GM12878 (cell line): ENCODE measurements around the gene BMPR1B. TPM values are rescaled to one million over a fixed set of nuclear protein-coding genes. Genes with fewer than 3 reads are reported as not detected.

Experiments
- ATAC-seq: fragments of 200-7000 bp; cut with Tn5 transposase; 3 replicates; pipeline ENCODE4 v1.9.1; 2020; ENCODE audit warnings: mild to moderate bottlenecking, moderate library complexity
- BruUV-seq: library from RNA; stranded (reverse); fragments of 400-500 nt; replicated peaks from 2 replicates; lab custom pipeline; 2021; lab: Mats Ljungman, UMichigan
- CTCF ChIA-PET: fragments of 300-600 bp; sonication (Branson Sonifier 250); formaldehyde crosslinking; extraction: SDS; loops from one replicate; lab custom pipeline; 2021; ENCODE audit warnings: inconsistent platforms; lab: Yijun Ruan, JAX
- POLR2A ChIA-PET: fragments of 350-600 bp; formaldehyde crosslinking; extraction: SDS; loops from one replicate; lab custom pipeline; 2021; ENCODE audit warnings: inconsistent platforms; lab: Charles Lee
- RAD21 ChIA-PET: fragments of 300-600 bp; sonication (Branson Sonifier 250); formaldehyde crosslinking; loops from one replicate; lab custom pipeline; 2023; ENCODE audit warnings: antibody characterized with exemption; ENCODE audit not compliant: unreplicated experiment; lab: Charles Lee
- SMC1A ChIA-PET: fragments of 300-600 bp; sonication (Branson Sonifier 250); formaldehyde crosslinking; loops from one replicate; lab custom pipeline; 2023; ENCODE audit not compliant: unreplicated experiment, uncharacterized antibody; lab: Charles Lee
- DNase-seq: peaks from one replicate; pipeline ENCODE4 v3.0.0-alpha.2; 2011; ENCODE audit warnings: low read depth, low spot score
- FAIRE-seq: peaks from 3 replicates; lab custom pipeline; 2011; peaks lifted over from hg19 to GRCh38; lab: Jason Lieb, UNC
- H2AFZ ChIP-seq: 2 replicates; pipeline ENCODE4 v1.6.0; 2011; ENCODE audit warnings: low read depth, low read length, control low read depth; ENCODE audit not compliant: control insufficient read depth
- H3K27ac ChIP-seq: 2 replicates; pipeline ENCODE4 v1.5.1; 2011; ENCODE audit warnings: control low read depth; ENCODE audit not compliant: control insufficient read depth, insufficient read depth
- H3K27me3 ChIP-seq, 2 experiments: replicated peaks in 1 of 2; 2 replicates each; pipeline versions ENCODE4 v1.6.0 to v1.6.1; 2011; ENCODE audit warnings: low read length in 1 of 2; ENCODE audit not compliant: control insufficient read depth in 2 of 2, insufficient read depth in 2 of 2
- H3K36me3 ChIP-seq, 2 experiments: 2 replicates each; pipeline ENCODE4 v1.5.1; 2011; ENCODE audit warnings: low read length in 1 of 2; ENCODE audit not compliant: control insufficient read depth in 2 of 2, insufficient read depth in 2 of 2
- H3K4me1 ChIP-seq: 2 replicates; pipeline ENCODE4 v1.6.1; 2011; ENCODE audit warnings: mild to moderate bottlenecking, low read length, moderate library complexity, mixed read lengths; ENCODE audit not compliant: control insufficient read depth, insufficient read depth
- H3K4me2 ChIP-seq: 2 replicates; pipeline ENCODE4 v1.6.0; 2011; ENCODE audit warnings: control low read depth; ENCODE audit not compliant: control insufficient read depth, insufficient read depth
- H3K4me3 ChIP-seq: fragments of 200-600 bp; sonication (generic); 2 replicates; pipeline ENCODE4 v1.5.1; 2016
- H3K79me2 ChIP-seq: 2 replicates; pipeline ENCODE4 v1.6.0; 2011; ENCODE audit warnings: low read length; ENCODE audit not compliant: control insufficient read depth, insufficient read depth
- H3K9ac ChIP-seq: 2 replicates; pipeline ENCODE4 v1.8.0; 2011; ENCODE audit warnings: low read length, control low read depth, mixed read lengths; ENCODE audit not compliant: control insufficient read depth, insufficient read depth
- H3K9me3 ChIP-seq: replicated peaks from 3 replicates; pipeline ENCODE4 v1.5.1; 2011; ENCODE audit warnings: mild to moderate bottlenecking, low read length; ENCODE audit not compliant: control insufficient read depth, insufficient read depth
- H4K20me1 ChIP-seq: 2 replicates; pipeline ENCODE4 v1.6.0; 2011; ENCODE audit not compliant: control insufficient read depth, insufficient read depth
- EED ChIP-seq: sonication (generic); IDR thresholded peaks from 2 replicates; pipeline ENCODE4 v1.6.1; 2016; ENCODE audit warnings: antibody characterized with exemption, low read depth
- ESRRA ChIP-seq: IDR thresholded peaks from 2 replicates; pipeline ENCODE4 v1.6.1; 2012; ENCODE audit warnings: mild to moderate bottlenecking, low read length, improper control_type of control experiment
- IRF3 ChIP-seq: fragments of 450-650 bp; IDR thresholded peaks from 2 replicates; pipeline ENCODE4 v1.6.1; 2014; ENCODE audit warnings: mild to moderate bottlenecking
- SMAD1 ChIP-seq: fragments of 450-650 bp; IDR thresholded peaks from 2 replicates; pipeline ENCODE4 v1.6.1; 2018; ENCODE audit warnings: mild to moderate bottlenecking, low read depth; ENCODE audit not compliant: partially characterized antibody
- SMAD5 ChIP-seq: IDR thresholded peaks from 2 replicates; pipeline ENCODE4 v1.6.1; 2016; ENCODE audit warnings: antibody characterized with exemption, low read depth
- SMC3 ChIP-seq: IDR thresholded peaks from 2 replicates; pipeline ENCODE4 v1.6.1; 2011; ENCODE audit warnings: low read length, improper control_type of control experiment, borderline replicate concordance
- SREBF2 ChIP-seq: IDR thresholded peaks from 2 replicates; pipeline ENCODE4 v1.6.1; 2012; ENCODE audit warnings: mild to moderate bottlenecking, low read length
- ZBED1 ChIP-seq: IDR thresholded peaks from 2 replicates; pipeline ENCODE4 v1.6.1; 2016; ENCODE audit warnings: borderline replicate concordance
- whole genome bisulfite sequencing: methylation state at CpG from one replicate; pipeline ENCODE4 v1.1.6; 2016; ENCODE audit warnings: low lambda C conversion rate; ENCODE audit not compliant: insufficient replicate concordance, insufficient coverage; ENCODE audit errors: missing lambda C conversion rate; 5-methylcytosine and 5-hydroxymethylcytosine counted together
- in situ Hi-C: fragments of 300-500 bp; cut with MboI; formaldehyde crosslinking; loops from 9 replicates; pipeline ENCODE4 v1.14.3; 2018; ENCODE audit warnings: mixed read lengths
- intact Hi-C: fragments of 100-400 bp; cut with micrococcal nuclease; formaldehyde crosslinking; loops from one replicate; pipeline ENCODE4 v1.14.2; 2022; ENCODE audit not compliant: unreplicated experiment
- polyA plus RNA-seq, 11 experiments: library from polyadenylated mRNA; depleted of rRNA in 4 of 11; unstranded in 6 of 11; stranded (reverse) in 5 of 11; fragments of >200 nt; fragmentation: Nextera tagmentation in 4 of 11; fragmentation: Illumina TruSeq in 1 of 11; extraction: Ambion mirVana in 4 of 11; extraction: Trizol in 1 of 11; gene quantifications; 1 replicate in 1 of 11; 2 replicates in 10 of 11; pipeline versions ENCODE4 v1.2.1 to v1.2.3, GENCODE V29; 2011 to 2016; ENCODE audit warnings: inconsistent platforms in 2 of 11, missing spikeins in 2 of 11, low read depth in 1 of 11
- total RNA-seq, 4 experiments: library from RNA; depleted of rRNA in 3 of 4; stranded (reverse); fragments of >200 nt in 3 of 4; fragmentation: Illumina TruSeq in 1 of 4; extraction: Trizol in 1 of 4; gene quantifications; 2 replicates each; pipeline versions ENCODE4 v1.2.1 to v1.2.3, GENCODE V29; 2013 to 2021

The BMPR1B gene
- total and polyA plus RNA-seq, 10 of the 15 experiments (the other 5 are each of a cell fraction or from before 2014, with no cell fraction given) = not detected

DNA sequence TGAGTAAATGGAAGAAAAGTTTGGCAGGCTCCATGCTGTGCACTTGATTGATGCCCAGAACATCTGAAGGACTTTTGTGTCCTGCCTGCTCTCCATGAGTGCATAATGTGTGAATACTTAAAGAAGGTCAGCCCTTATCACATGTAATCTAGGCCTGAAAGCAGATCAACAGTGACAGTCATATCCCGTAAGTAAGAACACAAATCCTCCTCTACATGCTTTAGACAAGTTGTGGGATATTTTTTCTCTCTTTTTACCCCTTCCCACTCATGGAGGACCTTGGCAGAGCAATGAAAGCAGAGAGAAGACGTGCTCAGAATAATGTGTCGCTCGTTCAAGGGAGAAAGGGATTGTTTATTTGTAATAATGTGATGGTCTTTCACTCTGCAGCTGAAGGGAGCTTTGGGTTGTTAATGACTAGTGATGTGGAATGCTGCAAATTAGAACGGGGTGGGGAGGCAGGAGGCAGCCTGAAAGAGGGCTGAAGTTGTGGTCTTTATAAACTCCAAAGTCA, 286.6 kb downstream of the BMPR1B start:
- ATAC-seq (no peak), FAIRE-seq (no peak), DNase-seq (no peak)
- Histone ChIP-seq H3K79me2 (no peaks in the 10 kb centered on the region), H3K9ac (no peak overlapping the region), H3K4me1 (no peaks in the 10 kb centered on the region), H3K4me2 (no peak overlapping the region), H3K4me3 (no peak overlapping the region), H3K27me3 (no peaks in the 10 kb centered on the region), H3K36me3 (no peaks in the 10 kb centered on the region), H2AFZ (no peak overlapping the region), H4K20me1 (no peaks in the 10 kb centered on the region), H3K27ac (no peak overlapping the region), H3K9me3 (no peaks in the 10 kb centered on the region)
- ChIA-PET CTCF (interaction anchor here (0.6 kb wide), 1 partner anchor 68 kb away, joined by 3 read pairs; no protein-coding TSS in a partner anchor), SMC1A (interaction anchor here (1.3 kb wide), 2 partner anchors 10 to 44 kb away, joined by 3 read pairs; no protein-coding TSS in a partner anchor), POLR2A (no interaction called here), RAD21 (no interaction called here)
- no TSS peak for BruUV-seq
- intact Hi-C loops (no loop called here), in situ Hi-C loops (no loop called here)
- WGBS = 0% methylated on average over 5 of the region's 5 CpGs
- no peak for TF ChIP-seq ZBED1
- TF ChIP-seq ESRRA = no peak
- no peak for TF ChIP-seq IRF3
- TF ChIP-seq SREBF2 = no peak
- no peak for TF ChIP-seq SMAD1
- no peak for TF ChIP-seq SMAD5

GRCh38 chr4:95045429-95045828, 287.7 kb downstream of the BMPR1B start:
- no peak for ATAC-seq
- no peak overlapping the region for H3K4me3 ChIP-seq
- ChIA-PET CTCF (no interaction called here), POLR2A (no interaction called here), RAD21 (no interaction called here), SMC1A (interaction anchor here (1.3 kb wide), 1 partner anchor 9 kb away, joined by 3 read pairs; no protein-coding TSS in a partner anchor)
- H2AFZ ChIP-seq = no peak overlapping the region
- intact Hi-C loops (no loop called here), in situ Hi-C loops (no loop called here)
- TF ChIP-seq SMC3 (no peak), EED (no peak)
- DNase-seq = no peak
- H3K79me2 ChIP-seq = no peaks in the 10 kb centered on the region
- H3K27ac ChIP-seq = no peak overlapping the region
- no peaks in the 10 kb centered on the region for H3K36me3 ChIP-seq
- H3K9me3 ChIP-seq = no peaks in the 10 kb centered on the region
- BruUV-seq = no TSS peak
- H4K20me1 ChIP-seq = no peaks in the 10 kb centered on the region
- 3% methylated on average over 3 of the region's 3 CpGs for WGBS
- H3K9ac ChIP-seq = no peak overlapping the region
- no peaks in the 10 kb centered on the region for H3K4me1 ChIP-seq
- no peaks in the 10 kb centered on the region for H3K27me3 ChIP-seq
- no peak for FAIRE-seq
- no peak overlapping the region for H3K4me2 ChIP-seq
